HepG2 (cell line): ENCODE data around the gene PHRF1. TPM values are rescaled to one million over a fixed set of nuclear protein-coding genes. Genes with fewer than 3 reads are reported as not detected.

ENCODE experiments used
- ARNTL ChIP-seq: sonication (generic); formaldehyde crosslinking; IDR thresholded peaks from 2 replicates; pipeline ENCODE4 v1.4.0; 2020; ENCODE audit warnings: mild to moderate bottlenecking, missing genetic modification reagents
- ATF3 ChIP-seq: sonication (generic); formaldehyde crosslinking; IDR thresholded peaks from 2 replicates; pipeline ENCODE4 v1.4.0; 2020; ENCODE audit warnings: missing genetic modification reagents
- ATM ChIP-seq: fragments of 450-650 bp; IDR thresholded peaks from 2 replicates; pipeline ENCODE4 v1.7.1; 2017; ENCODE audit warnings: mild to moderate bottlenecking, borderline replicate concordance
- CENPT ChIP-seq: sonication (generic); formaldehyde crosslinking; IDR thresholded peaks from 2 replicates; pipeline ENCODE4 v1.8.0; 2022; ENCODE audit warnings: low read depth, mild to moderate bottlenecking, moderate library complexity, missing genetic modification reagents
- CREBL2 ChIP-seq: sonication (generic); formaldehyde crosslinking; IDR thresholded peaks from 2 replicates; pipeline ENCODE4 v1.8.1; 2023; ENCODE audit warnings: missing genetic modification reagents, mild to moderate bottlenecking, borderline replicate concordance
- ETV6 ChIP-seq: sonication (generic); formaldehyde crosslinking; conservative IDR thresholded peaks from 2 replicates; pipeline ENCODE4 v1.4.0; 2020; ENCODE audit warnings: missing genetic modification reagents
- MAFG ChIP-seq: sonication (generic); formaldehyde crosslinking; IDR thresholded peaks from 2 replicates; pipeline ENCODE4 v1.5.1; 2020; ENCODE audit warnings: mild to moderate bottlenecking, missing genetic modification reagents
- MAX ChIP-seq: IDR thresholded peaks from 2 replicates; pipeline ENCODE4 v1.6.1; 2012; ENCODE audit warnings: inconsistent platforms
- MTA3 ChIP-seq: sonication (generic); formaldehyde crosslinking; IDR thresholded peaks from 2 replicates; pipeline ENCODE4 v1.4.0; 2020; ENCODE audit warnings: missing genetic modification reagents
- MYNN ChIP-seq: sonication (generic); formaldehyde crosslinking; IDR thresholded peaks from 2 replicates; pipeline ENCODE4 v1.4.0; 2020; ENCODE audit warnings: mild to moderate bottlenecking, low read depth, missing genetic modification reagents
- NRL ChIP-seq: sonication (generic); formaldehyde crosslinking; IDR thresholded peaks from 2 replicates; pipeline ENCODE4 v1.5.0; 2020; ENCODE audit warnings: missing genetic modification reagents, mild to moderate bottlenecking, moderate library complexity, borderline replicate concordance
- PHF5A ChIP-seq: IDR thresholded peaks from one replicate; pipeline ENCODE4 v1.6.1; 2018; ENCODE audit warnings: low read depth, missing genetic modification reagents; ENCODE audit not compliant: unreplicated experiment
- POLR2A ChIP-seq, 2 experiments: IDR thresholded peaks; 2 replicates each; pipeline ENCODE4 v1.6.1; 2011; ENCODE audit warnings: low read depth in 2 of 2, low read length in 2 of 2, mild to moderate bottlenecking in 1 of 2, moderate library complexity in 1 of 2; ENCODE audit not compliant: insufficient read depth in 1 of 2
- RAD51 ChIP-seq: fragments of 450-650 bp; IDR thresholded peaks from 2 replicates; pipeline ENCODE4 v1.6.1; 2016; ENCODE audit warnings: borderline replicate concordance
- RARG ChIP-seq: sonication (generic); formaldehyde crosslinking; IDR thresholded peaks from 2 replicates; pipeline ENCODE4 v1.4.0; 2020; ENCODE audit warnings: low read depth, mild to moderate bottlenecking, missing genetic modification reagents
- SALL2 ChIP-seq: sonication (generic); formaldehyde crosslinking; IDR thresholded peaks from 2 replicates; pipeline ENCODE4 v1.8.1; 2023; ENCODE audit warnings: mild to moderate bottlenecking, missing genetic modification reagents, inconsistent platforms
- SMARCE1 ChIP-seq: fragments of 450-650 bp; IDR thresholded peaks from 2 replicates; pipeline ENCODE4 v1.6.1; 2017; ENCODE audit warnings: borderline replicate concordance
- ZBTB34 ChIP-seq: sonication (generic); formaldehyde crosslinking; IDR thresholded peaks from 2 replicates; pipeline ENCODE4 v1.8.0; 2022; ENCODE audit warnings: mild to moderate bottlenecking, missing genetic modification reagents
- ZFP36 ChIP-seq: fragments of 150-350 bp; IDR thresholded peaks from 2 replicates; pipeline ENCODE4 v1.6.1; 2018; ENCODE audit warnings: borderline replicate concordance, low read length, low read depth; ENCODE audit not compliant: partially characterized antibody
- ZNF280B ChIP-seq: sonication (generic); formaldehyde crosslinking; IDR thresholded peaks from 2 replicates; pipeline ENCODE4 v1.5.0; 2020; ENCODE audit warnings: missing genetic modification reagents, mild to moderate bottlenecking, borderline replicate concordance
- ZNF34 ChIP-seq: sonication (generic); formaldehyde crosslinking; IDR thresholded peaks from 2 replicates; pipeline ENCODE4 v1.4.0; 2020; ENCODE audit warnings: mild to moderate bottlenecking, missing genetic modification reagents, borderline replicate concordance
- ZNF430 ChIP-seq: sonication (generic); formaldehyde crosslinking; IDR thresholded peaks from 2 replicates; pipeline ENCODE4 v1.9.0; 2021; ENCODE audit warnings: mild to moderate bottlenecking, missing genetic modification reagents
- ZNF446 ChIP-seq: sonication (generic); formaldehyde crosslinking; IDR thresholded peaks from 2 replicates; pipeline ENCODE4 v1.5.0; 2020; ENCODE audit warnings: mild to moderate bottlenecking, missing genetic modification reagents
- ZNF460 ChIP-seq: sonication (generic); formaldehyde crosslinking; IDR thresholded peaks from 2 replicates; pipeline ENCODE4 v1.5.1; 2020; ENCODE audit warnings: missing genetic modification reagents, mild to moderate bottlenecking, borderline replicate concordance
- ZNF749 ChIP-seq: sonication (generic); formaldehyde crosslinking; IDR thresholded peaks from 2 replicates; pipeline ENCODE4 v1.8.0; 2022; ENCODE audit warnings: mild to moderate bottlenecking, missing genetic modification reagents, moderate library complexity, borderline replicate concordance
- ZNF841 ChIP-seq: sonication (generic); formaldehyde crosslinking; IDR thresholded peaks from 2 replicates; pipeline ENCODE4 v1.8.1; 2023; ENCODE audit warnings: missing genetic modification reagents, borderline replicate concordance
- ZNF883 ChIP-seq: sonication (generic); formaldehyde crosslinking; IDR thresholded peaks from 2 replicates; pipeline ENCODE4 v1.5.1; 2020; ENCODE audit warnings: mild to moderate bottlenecking, missing genetic modification reagents; ENCODE audit errors: not compliant biosample characterization
- ZSCAN12 ChIP-seq: sonication (generic); formaldehyde crosslinking; IDR thresholded peaks from 2 replicates; pipeline ENCODE4 v1.9.0; 2021; ENCODE audit warnings: mild to moderate bottlenecking, missing genetic modification reagents
- polyA plus RNA-seq, 8 experiments: library from polyadenylated mRNA; depleted of rRNA in 3 of 8; stranded (reverse) in 7 of 8; unstranded in 1 of 8; fragments of >200 nt; fragmentation: Illumina TruSeq in 4 of 8; extraction: Trizol in 4 of 8; gene quantifications; 2 replicates each; pipeline versions ENCODE4 v1.2.1 to v1.2.3, GENCODE V29; 2011 to 2016; ENCODE audit warnings: low read depth in 4 of 8, missing spikeins in 1 of 8, mixed read lengths in 1 of 8; ENCODE audit not compliant: insufficient read depth in 1 of 8
- total RNA-seq, 5 experiments: library from RNA; depleted of rRNA; stranded (reverse); fragments of >200 nt; fragmentation: Illumina TruSeq; extraction: Trizol; gene quantifications; 2 replicates each; pipeline ENCODE4 v1.2.3, GENCODE V29; 2016; ENCODE audit warnings: low read depth in 1 of 5

Gene PHRF1
- total and polyA plus RNA-seq, 2 of the 13 experiments (the other 11 are each of a cell fraction or from before 2014, with no cell fraction given): 8.2 to 16.7 TPM

GRCh38 chr11:568306-569157, 7.7 kb upstream of the PHRF1 start (continued):
- no peak for TF ChIP-seq RAD51
- no peak for TF ChIP-seq SMARCE1
- no peak for TF ChIP-seq RARG
- no peak for TF ChIP-seq ZNF883
- TF ChIP-seq MYNN (CRISPR knock-in tag): no peak
- TF ChIP-seq CREBL2 (CRISPR knock-in tag): no peak
- TF ChIP-seq ZSCAN12 (CRISPR knock-in tag): no peak
- TF ChIP-seq CENPT (CRISPR knock-in tag): no peak
- no peak for TF ChIP-seq ZBTB34 (CRISPR knock-in tag)
- TF ChIP-seq ZNF460 (CRISPR knock-in tag): no peak
- no peak for TF ChIP-seq MAFG (CRISPR knock-in tag)
- no peak for TF ChIP-seq PHF5A (CRISPR knock-in tag)
- no peak for TF ChIP-seq ARNTL
- no peak for TF ChIP-seq MTA3 (CRISPR knock-in tag)
- TF ChIP-seq ZNF841 (CRISPR knock-in tag): no peak
- TF ChIP-seq POLR2A (IDR thresholded peaks at IDR 0.05; ENCODE audit: insufficient read depth in 1 of 2, low read depth in 2 of 2, low read length in 2 of 2): no peak
- TF ChIP-seq NRL (CRISPR knock-in tag): no peak
- TF ChIP-seq SALL2 (CRISPR knock-in tag): no peak
- no peak for TF ChIP-seq ZNF34
- no peak for TF ChIP-seq ZNF280B
- TF ChIP-seq ATM: no peak
- TF ChIP-seq ZFP36: no peak
- no peak; the same call in 1 of the 2 replicates for TF ChIP-seq ZNF446 (CRISPR knock-in tag)
- TF ChIP-seq ZNF749 (CRISPR knock-in tag): no peak
- TF ChIP-seq ATF3 (CRISPR knock-in tag): no peak
- TF ChIP-seq ETV6 (CRISPR knock-in tag): no peak
- no peak for TF ChIP-seq ZNF430 (CRISPR knock-in tag)
- TF ChIP-seq MAX: peak; percentile 62; the same call in 1 of the 2 replicates
